ENCODE measurements around the gene NUDT15.

DNA sequence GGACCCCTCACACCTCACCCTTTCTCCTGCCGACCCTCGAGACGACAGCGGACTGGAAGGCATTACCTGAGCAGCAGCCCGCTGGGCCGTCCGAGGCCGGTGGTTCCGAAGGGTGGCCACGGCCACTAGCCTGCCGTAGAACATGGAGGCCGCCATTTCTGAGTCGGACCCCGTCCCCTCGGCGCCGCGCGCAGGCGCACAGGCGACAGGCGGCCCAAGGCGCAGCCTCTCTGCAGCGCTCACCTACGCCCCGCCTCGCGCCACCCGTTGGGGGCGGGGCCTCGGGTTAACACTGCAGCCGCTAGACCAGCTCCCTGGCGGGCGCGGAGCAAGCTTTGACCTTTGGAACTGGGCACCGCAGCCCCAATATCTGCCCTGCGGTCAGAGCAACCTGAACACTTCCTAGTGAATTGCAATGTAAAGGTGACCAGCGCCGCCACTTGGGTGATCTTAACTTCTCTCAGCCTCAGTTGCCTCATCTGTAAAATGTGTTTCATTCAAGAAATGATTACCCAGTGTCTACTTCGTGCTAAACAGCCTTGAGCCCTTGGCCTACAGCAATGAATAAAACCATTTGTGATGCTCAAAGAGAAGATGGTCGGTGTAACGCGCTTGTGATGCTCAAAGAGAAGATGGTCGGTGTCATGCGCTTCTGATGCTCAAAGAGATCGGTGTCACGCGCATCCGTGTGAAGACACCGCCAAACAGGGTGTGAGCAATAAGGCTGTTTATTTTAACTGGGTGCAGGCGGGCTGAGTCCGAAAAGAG lies 36.2 kb upstream of the NUDT15 start, which contains the start of gene SUCLA2:
- TF ChIP-seq ZSCAN5A (tag by site-specific recombination; IDR thresholded peaks at IDR 0.05) (no peak), CTCF (tag by site-specific recombination; IDR thresholded peaks at IDR 0.05) (no peak), GFI1B (tag by site-specific recombination; IDR thresholded peaks at IDR 0.05) (no peak), ZSCAN16 (tag by site-specific recombination; IDR thresholded peaks at IDR 0.05) (no peak), KLF10 (tag by site-specific recombination; IDR thresholded peaks at IDR 0.05) (no peak), ZNF549 (tag by site-specific recombination; IDR thresholded peaks at IDR 0.05) (no peak), SP2 (tag by site-specific recombination; IDR thresholded peaks at IDR 0.05) (peak; percentile 55), ZNF768 (tag by site-specific recombination; IDR thresholded peaks at IDR 0.05) (no peak), ZNF350 (tag by site-specific recombination; IDR thresholded peaks at IDR 0.05) (no peak), ZNF211 (tag by site-specific recombination; IDR thresholded peaks at IDR 0.05; ENCODE audit: low read depth) (no peak), ZNF311 (tag by site-specific recombination; IDR thresholded peaks at IDR 0.05; ENCODE audit: borderline replicate concordance) (no peak)
